ENCODE results near the gene KCNMA1. TPM values are rescaled to one million over a fixed set of nuclear protein-coding genes. Genes with fewer than 3 reads are reported as not detected.
"Not testable (repeated sequence)": the region's sequence is repeated elsewhere in the genome, so short reads cannot be mapped to it uniquely, and the experiment has no call there.

Gene KCNMA1
- total and polyA plus RNA-seq, 3 donors from 2014 or later, result 13.6 to 36.1 (median 24.7) TPM

GRCh38 chr10:77575271-77576006, 62.2 kb downstream of the KCNMA1 start:
- no peaks in the 10 kb centered on the region for H3K9me3 ChIP-seq
- TF ChIP-seq CTCF (IDR thresholded peaks at IDR 0.05), result no peak
- no peak for TF ChIP-seq POLR2A (IDR thresholded peaks at IDR 0.05)
- no peak overlapping the region for H3K4me3 ChIP-seq
- 83 to 94% methylated on average over 10 of the region's 10 CpGs for whole genome bisulfite sequencing, 2 donors
- DNase-seq, result no peak
- intact Hi-C loops (cut with DNase I; ENCODE audit: low total_unique reads), result no loop called here
- H3K36me3 ChIP-seq (ENCODE audit: low read depth, missing control alignments), result no peaks in the 10 kb centered on the region
- H3K27ac ChIP-seq, result no peak overlapping the region
- no peaks in the 10 kb centered on the region for H3K27me3 ChIP-seq
- H3K4me1 ChIP-seq, result no peaks in the 10 kb centered on the region

GRCh38 chr10:77574438-77574837, 63.2 kb downstream of the KCNMA1 start:
- H3K27ac ChIP-seq, result no peak overlapping the region
- TF ChIP-seq POLR2A (IDR thresholded peaks at IDR 0.05) (no peak), CTCF (IDR thresholded peaks at IDR 0.05) (no peak)
- no peaks in the 10 kb centered on the region for H3K36me3 ChIP-seq (ENCODE audit: low read depth, missing control alignments)
- DNase-seq, result no peak
- H3K27me3 ChIP-seq, result no peaks in the 10 kb centered on the region
- no peaks in the 10 kb centered on the region for H3K9me3 ChIP-seq
- 62 to 70% methylated on average over 3 of the region's 3 CpGs for WGBS, 2 donors
- no peaks in the 10 kb centered on the region for H3K4me1 ChIP-seq
- intact Hi-C loops (cut with DNase I; ENCODE audit: low total_unique reads), result no loop called here
- no peak overlapping the region for H3K4me3 ChIP-seq

- not testable (repeated sequence) for H3K27ac ChIP-seq
Measured at GRCh38 chr10:77572520-77572919, 65.1 kb downstream of the KCNMA1 start.

GRCh38 chr10:77571490-77571889, 66.1 kb downstream of the KCNMA1 start:
- Histone ChIP-seq H3K4me1 (no peaks in the 10 kb centered on the region), H3K27ac (no peak overlapping the region), H3K4me3 (no peak overlapping the region), H3K9me3 (no peaks in the 10 kb centered on the region), H3K27me3 (no peaks in the 10 kb centered on the region), H3K36me3 (ENCODE audit: low read depth, missing control alignments) (no peaks in the 10 kb centered on the region)
- 66 to 82% methylated on average over 3 of the region's 3 CpGs for WGBS, 2 donors
- TF ChIP-seq POLR2A (IDR thresholded peaks at IDR 0.05) (no peak), CTCF (IDR thresholded peaks at IDR 0.05) (no peak)
- intact Hi-C loops (cut with DNase I; ENCODE audit: low total_unique reads), result no loop called here
- DNase-seq, result no peak

More at GRCh38 chr10:77572520-77572919, 65.1 kb downstream of the KCNMA1 start:
- H3K36me3 ChIP-seq (ENCODE audit: low read depth, missing control alignments); H3K9me3 ChIP-seq; intact Hi-C loops (cut with DNase I; ENCODE audit: low total_unique reads); DNase-seq; H3K4me3 ChIP-seq; H3K27me3 ChIP-seq; H3K4me1 ChIP-seq: not testable (repeated sequence)
- 83 to 95% methylated on average over 4 of the region's 4 CpGs for WGBS, 2 donors

GRCh38 chr10:77566914-77567566, 70.6 kb downstream of the KCNMA1 start:
- DNase-seq, result no peak
- Histone ChIP-seq H3K9me3 (no peaks in the 10 kb centered on the region), H3K27me3 (no peaks in the 10 kb centered on the region), H3K4me3 (no peak overlapping the region), H3K36me3 (ENCODE audit: low read depth, missing control alignments) (no peaks in the 10 kb centered on the region), H3K27ac (no peak overlapping the region), H3K4me1 (no peaks in the 10 kb centered on the region)
- 71 to 75% methylated on average over 13 of the region's 13 CpGs for WGBS, 2 donors
- intact Hi-C loops (cut with DNase I; ENCODE audit: low total_unique reads), result no loop called here
- TF ChIP-seq POLR2A (IDR thresholded peaks at IDR 0.05), result no peak
- TF ChIP-seq CTCF (IDR thresholded peaks at IDR 0.05), result no peak
